K562 (cell line): Measurements from ENCODE around the gene RPTOR. TPM values are rescaled to one million over a fixed set of nuclear protein-coding genes. Genes with fewer than 3 reads are reported as not detected.

Experiments used
- HINFP ChIP-seq: fragments of 450-650 bp; conservative IDR thresholded peaks from 2 replicates; pipeline ENCODE4 v1.6.1; 2016; ENCODE audit warnings: missing genetic modification characterization, low read depth, mild to moderate bottlenecking, control low read depth, missing compliant biosample characterization
- MEIS2 ChIP-seq: fragments of 450-650 bp; IDR thresholded peaks from 2 replicates; pipeline ENCODE4 v1.6.1; 2014; ENCODE audit warnings: mild to moderate bottlenecking; ENCODE audit not compliant: partially characterized antibody
- MGA ChIP-seq: fragments of 450-650 bp; IDR thresholded peaks from 2 replicates; pipeline ENCODE4 v1.6.1; 2016; ENCODE audit warnings: mild to moderate bottlenecking, moderate library complexity
- MNT ChIP-seq, 2 experiments: fragments of 450-650 bp; conservative IDR thresholded peaks; 2 replicates each; pipeline ENCODE4 v1.6.1; 2017; ENCODE audit warnings: mild to moderate bottlenecking in 2 of 2, moderate library complexity in 2 of 2
- NBN ChIP-seq: fragments of 450-650 bp; IDR thresholded peaks from 2 replicates; pipeline ENCODE4 v1.6.1; 2016; ENCODE audit warnings: low read depth, mild to moderate bottlenecking
- RNF2 ChIP-seq: sonication (generic); IDR thresholded peaks from 2 replicates; pipeline ENCODE4 v1.6.1; 2016
- ZNF175 ChIP-seq: fragments of 200-800 bp; sonication (Bioruptor generic); IDR thresholded peaks from 2 replicates; pipeline ENCODE4 v1.6.1; 2016; ENCODE audit warnings: low read depth, mild to moderate bottlenecking, missing genetic modification characterization, missing compliant biosample characterization
- ZNF639 ChIP-seq, 2 experiments: fragments of 200-800 bp in 1 of 2; sonication (Bioruptor generic) in 1 of 2; sonication (generic) in 1 of 2; formaldehyde crosslinking in 1 of 2; IDR thresholded peaks in 1 of 2; conservative IDR thresholded peaks in 1 of 2; 2 replicates each; pipeline versions ENCODE4 v1.5.0 to v1.6.1; 2016 to 2020; ENCODE audit warnings: missing compliant biosample characterization in 1 of 2, missing genetic modification characterization in 1 of 2, missing genetic modification reagents in 1 of 2
- polyA plus RNA-seq, 8 experiments: library from polyadenylated mRNA; depleted of rRNA in 4 of 8; stranded (reverse) in 5 of 8; unstranded in 3 of 8; fragments of >200 nt; fragmentation: Nextera tagmentation in 2 of 8; fragmentation: Illumina TruSeq in 1 of 8; extraction: Ambion mirVana in 2 of 8; extraction: Trizol in 1 of 8; gene quantifications; 2 replicates each; pipeline versions ENCODE4 v1.2.1 to v1.2.3, GENCODE V29; 2011 to 2014; ENCODE audit warnings: inconsistent platforms in 1 of 8, missing spikeins in 1 of 8
- total RNA-seq, 7 experiments: library from RNA; depleted of rRNA in 6 of 7; stranded (reverse); fragments of >200 nt in 6 of 7; fragmentation: Illumina TruSeq in 2 of 7; extraction: Trizol in 2 of 7; gene quantifications; 2 replicates each; pipeline versions ENCODE4 v1.2.1 to v1.2.3, GENCODE V29; 2011 to 2021; ENCODE audit warnings: low replicate concordance in 1 of 7

RPTOR gene
- total and polyA plus RNA-seq, 9 of the 15 experiments (the other 6 are each of a cell fraction or from before 2014, with no cell fraction given): 0.24 to 54.1 (median 10.2) TPM

GRCh38 chr17:80855948-80856862 is 311.6 kb downstream of the RPTOR start (continued):
- TF ChIP-seq RNF2 (no peak), MEIS2 (peak; percentile 51), ZNF175 (CRISPR knock-in tag) (peak; percentile 89; the same call in 1 of the 2 replicates), NBN (no peak), MGA (peak; percentile 63; the same call in 1 of the 2 replicates), MNT (conservative IDR thresholded peaks at IDR 0.05) (peak; percentile 44 to 62), HINFP (0 out of 2 replicates have a peak, but pooled peaks have one; percentile 3), ZNF639 (CRISPR knock-in tag; conservative IDR thresholded peaks at IDR 0.05 in 1 of 2, IDR thresholded peaks at IDR 0.05 in 1 of 2) (peak in 1 of 2 experiments; percentile 83; a peak in 2 of 4 replicates)
